ENCODE data around the gene CELA2B.
"Not testable (repeated sequence)": the region's sequence is repeated elsewhere in the genome, so short reads cannot be mapped to it uniquely, and the experiment has no call there.

The CELA2B gene

GRCh38 chr1:15456313-15456954 lies 19.5 kb upstream of the CELA2B start, which contains the start of gene CELA2A:
Gene CELA2A (plus strand): TSS chr1:15456732. CDS start chr1:15456754, 22 bp downstream.
- H3K9me3 ChIP-seq (ENCODE audit: control insufficient read depth, insufficient read depth, low read depth, low read length) = no peaks in the 10 kb centered on the region
- no peak within 1 kb of the TSS for H3K4me3 ChIP-seq (ENCODE audit: low read depth, low read length)
- TF ChIP-seq, protein P1, sequence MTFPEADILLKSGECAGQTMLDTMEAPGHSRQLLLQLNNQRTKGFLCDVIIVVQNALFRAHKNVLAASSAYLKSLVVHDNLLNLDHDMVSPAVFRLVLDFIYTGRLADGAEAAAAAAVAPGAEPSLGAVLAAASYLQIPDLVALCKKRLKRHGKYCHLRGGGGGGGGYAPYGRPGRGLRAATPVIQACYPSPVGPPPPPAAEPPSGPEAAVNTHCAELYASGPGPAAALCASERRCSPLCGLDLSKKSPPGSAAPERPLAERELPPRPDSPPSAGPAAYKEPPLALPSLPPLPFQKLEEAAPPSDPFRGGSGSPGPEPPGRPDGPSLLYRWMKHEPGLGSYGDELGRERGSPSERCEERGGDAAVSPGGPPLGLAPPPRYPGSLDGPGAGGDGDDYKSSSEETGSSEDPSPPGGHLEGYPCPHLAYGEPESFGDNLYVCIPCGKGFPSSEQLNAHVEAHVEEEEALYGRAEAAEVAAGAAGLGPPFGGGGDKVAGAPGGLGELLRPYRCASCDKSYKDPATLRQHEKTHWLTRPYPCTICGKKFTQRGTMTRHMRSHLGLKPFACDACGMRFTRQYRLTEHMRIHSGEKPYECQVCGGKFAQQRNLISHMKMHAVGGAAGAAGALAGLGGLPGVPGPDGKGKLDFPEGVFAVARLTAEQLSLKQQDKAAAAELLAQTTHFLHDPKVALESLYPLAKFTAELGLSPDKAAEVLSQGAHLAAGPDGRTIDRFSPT (tag by site-specific recombination; IDR thresholded peaks at IDR 0.05) = no peak
- no peak for TF ChIP-seq ZNF324 (tag by site-specific recombination; IDR thresholded peaks at IDR 0.05)
- no peak for TF ChIP-seq ZNF416 (tag by site-specific recombination; IDR thresholded peaks at IDR 0.05)
- no peak for TF ChIP-seq ZNF768 (tag by site-specific recombination; IDR thresholded peaks at IDR 0.05)
- no peak for TF ChIP-seq SP3 (tag by site-specific recombination; IDR thresholded peaks at IDR 0.05)
- no peak for TF ChIP-seq ZNF571 (tag by site-specific recombination; IDR thresholded peaks at IDR 0.05)
- TF ChIP-seq HOXD13 (CRISPR knock-in tag; IDR thresholded peaks at IDR 0.05; ENCODE audit: borderline replicate concordance) = no peak
- no peak for TF ChIP-seq IKZF3 (tag by site-specific recombination; IDR thresholded peaks at IDR 0.05)
- no peak for TF ChIP-seq ZBTB44 (tag by site-specific recombination; IDR thresholded peaks at IDR 0.05)
- no peak for TF ChIP-seq ZBTB1 (tag by site-specific recombination; IDR thresholded peaks at IDR 0.05)
- TF ChIP-seq ZNF660 (tag by site-specific recombination; IDR thresholded peaks at IDR 0.05) = no peak
- no peak for TF ChIP-seq MZF1 (tag by site-specific recombination; IDR thresholded peaks at IDR 0.05; ENCODE audit: borderline replicate concordance)
- TF ChIP-seq ZNF138 (tag by site-specific recombination; IDR thresholded peaks at IDR 0.05; ENCODE audit: borderline replicate concordance) = no peak
- TF ChIP-seq ZNF501 (tag by site-specific recombination; IDR thresholded peaks at IDR 0.05) = no peak
- no peak for TF ChIP-seq ZNF148 (tag by site-specific recombination; IDR thresholded peaks at IDR 0.05; ENCODE audit: borderline replicate concordance)
- H3K36me3 ChIP-seq (ENCODE audit: control insufficient read depth in 2 of 2, insufficient read depth in 1 of 2, low read length in 2 of 2) = no peaks in the 10 kb centered on the region
- CTCF ChIA-PET = interaction anchor here (0.7 kb wide), 1 partner anchor 412 kb away, joined by 3 read pairs; no protein-coding TSS in a partner anchor
- peaks cover 8% of the 10 kb centered on the region; the same call in 1 of the 2 replicates for H3K4me1 ChIP-seq (ENCODE audit: control insufficient read depth, insufficient read depth, low read length)
- no peak within 1 kb of the TSS for H3K27ac ChIP-seq (ENCODE audit: extremely low read depth, low read depth, low read length)
- POLR2A ChIA-PET = no interaction called here

- Histone ChIP-seq H3K36me3 (ENCODE audit: control insufficient read depth in 2 of 2, insufficient read depth in 1 of 2, low read length in 2 of 2) (no peaks in the 10 kb centered on the region), H3K9me3 (ENCODE audit: control insufficient read depth, insufficient read depth, low read depth, low read length) (no peaks in the 10 kb centered on the region), H3K27ac (ENCODE audit: extremely low read depth, low read depth, low read length) (no peak overlapping the region), H3K4me3 (ENCODE audit: low read depth, low read length) (no peak overlapping the region), H3K4me1 (ENCODE audit: control insufficient read depth, insufficient read depth, low read length) (peaks cover 8% of the 10 kb centered on the region; the same call in 1 of the 2 replicates)
- TF ChIP-seq ZNF114 (tag by site-specific recombination; IDR thresholded peaks at IDR 0.05) = no peak
- 0 out of 2 replicates have a peak, but pooled peaks have one; percentile 12 for TF ChIP-seq REST (tag by site-specific recombination; IDR thresholded peaks at IDR 0.05)
- ChIA-PET CTCF (no interaction called here), POLR2A (no interaction called here)
These were observed 18.3 kb upstream of the CELA2B start for GRCh38 chr1:15457585-15457984.

DNA sequence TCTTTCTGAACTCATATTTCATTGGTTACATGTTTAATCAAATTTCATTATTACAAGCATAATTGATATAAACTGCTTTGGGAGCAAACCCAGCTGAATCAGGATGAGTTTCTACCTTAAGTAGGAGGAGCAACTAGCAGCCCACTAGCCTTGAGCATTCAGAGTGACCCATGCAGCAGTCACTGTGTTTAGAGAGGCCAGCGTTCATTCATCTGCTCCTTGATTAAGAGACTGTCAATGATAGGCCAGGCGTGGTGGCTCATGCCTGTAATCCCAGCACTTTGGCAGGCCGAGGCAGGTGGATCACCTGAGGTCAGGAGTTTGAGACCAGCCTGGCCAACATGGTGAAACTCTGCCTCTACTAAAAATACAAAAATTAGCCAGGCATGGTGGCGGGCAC lies 17.5 kb upstream of the CELA2B start:
- H3K36me3 ChIP-seq (ENCODE audit: control insufficient read depth in 2 of 2, insufficient read depth in 1 of 2, low read length in 2 of 2); H3K9me3 ChIP-seq (ENCODE audit: control insufficient read depth, insufficient read depth, low read depth, low read length); H3K4me3 ChIP-seq (ENCODE audit: low read depth, low read length); H3K27ac ChIP-seq (ENCODE audit: extremely low read depth, low read depth, low read length); CTCF ChIA-PET; POLR2A ChIA-PET; H3K4me1 ChIP-seq (ENCODE audit: control insufficient read depth, insufficient read depth, low read length): not testable (repeated sequence)
